Esophagus muscularis mucosa (tissue), 4 donors: ENCODE results near the gene TMEM154. TPM values are rescaled to one million over a fixed set of nuclear protein-coding genes. Genes with fewer than 3 reads are reported as not detected.

ENCODE experiments used
- DNase-seq: peaks from one replicate; pipeline ENCODE4 v3.0.0-alpha.2; 2017; ENCODE audit errors: extremely low spot score
- H3K27ac ChIP-seq, 4 donors: fragments of 200-600 bp; sonication (generic); replicated peaks in 1 of 4; 1 replicate in 3 of 4; 2 replicates in 1 of 4; pipeline ENCODE4 v1.5.1; 2016 to 2019; ENCODE audit warnings: mild to moderate bottlenecking in 1 of 4
- H3K27me3 ChIP-seq, 4 donors: fragments of 200-600 bp; sonication (generic); one replicate each; pipeline versions ENCODE4 v1.5.1 to v1.6.0; 2016 to 2019
- H3K36me3 ChIP-seq, 4 donors: fragments of 200-600 bp; sonication (generic); one replicate each; pipeline ENCODE4 v1.5.1; 2016 to 2019
- H3K4me1 ChIP-seq, 4 donors: fragments of 200-600 bp; sonication (generic); one replicate each; pipeline ENCODE4 v1.5.1; 2016 to 2019
- H3K4me3 ChIP-seq, 4 donors: fragments of 200-600 bp; sonication (generic); 1 replicate in 2 of 4; 2 replicates in 2 of 4; pipeline ENCODE4 v1.5.1; 2016 to 2019; ENCODE audit warnings: mild to moderate bottlenecking in 4 of 4, moderate library complexity in 1 of 4
- H3K9me3 ChIP-seq, 4 donors: fragments of 200-600 bp; sonication (generic); 1 replicate in 3 of 4; 2 replicates in 1 of 4; pipeline ENCODE4 v1.5.1; 2016 to 2019
- CTCF ChIP-seq, 3 experiments: fragments of 200-600 bp in 2 of 3; fragments of 450-650 bp in 1 of 3; sonication (generic) in 2 of 3; IDR thresholded peaks; one replicate each; pipeline ENCODE4 v1.5.1; 2017 to 2019; ENCODE audit warnings: antibody characterized with exemption in 3 of 3, mild to moderate bottlenecking in 2 of 3, moderate library complexity in 1 of 3
- EP300 ChIP-seq: sonication (generic); formaldehyde crosslinking; IDR thresholded peaks from one replicate; pipeline ENCODE4 v1.6.1; 2017; ENCODE audit warnings: antibody characterized with exemption
- POLR2A ChIP-seq: fragments of 450-650 bp; IDR thresholded peaks from one replicate; pipeline ENCODE4 v1.6.1; 2017; ENCODE audit warnings: antibody characterized with exemption, moderate library complexity, mild to moderate bottlenecking, low read depth
- POLR2AphosphoS5 ChIP-seq, 2 donors: sonication (generic); formaldehyde crosslinking; IDR thresholded peaks; one replicate each; pipeline ENCODE4 v1.6.1; 2017; ENCODE audit warnings: antibody characterized with exemption in 2 of 2
- WGBS: methylation state at CpG from one replicate; pipeline ENCODE4 v1.1.5; 2018; 5-methylcytosine and 5-hydroxymethylcytosine counted together
- intact Hi-C: fragments of 100-400 bp; cut with DNase I; formaldehyde crosslinking; loops from one replicate; pipeline ENCODE4 v1.15.1; 2023
- total RNA-seq, 4 donors: library from RNA; depleted of rRNA; stranded (reverse); fragments of >200 nt; gene quantifications; one replicate each; pipeline versions ENCODE4 v1.1.0 to v1.2.1, GENCODE V29; 2016

TMEM154 gene
- total RNA-seq, 4 donors from 2014 or later = 1.1 to 2.9 (median 2.3) TPM

- H3K4me1 ChIP-seq = peaks cover 0 to 8% (median 7%) of the 10 kb centered on the region in 4 donors
- no peak overlapping the region for H3K4me3 ChIP-seq
- TF ChIP-seq POLR2AphosphoS5 (IDR thresholded peaks at IDR 0.05) = no peak
- no peak for DNase-seq
- no peaks in the 10 kb centered on the region for H3K36me3 ChIP-seq
- no peak overlapping the region for H3K27ac ChIP-seq
- intact Hi-C loops = no loop called here
- WGBS = 74% methylated on average over 2 of the region's 2 CpGs
- H3K9me3 ChIP-seq = no peaks in the 10 kb centered on the region
- no peaks in the 10 kb centered on the region for H3K27me3 ChIP-seq
Observed at GRCh38 chr4:152684587-152684986, 4.8 kb upstream of the TMEM154 start.

GRCh38 chr4:152684007-152684406 lies 4.2 kb upstream of the TMEM154 start:
- H3K9me3 ChIP-seq = no peaks in the 10 kb centered on the region
- no peaks in the 10 kb centered on the region for H3K27me3 ChIP-seq
- H3K4me1 ChIP-seq = peaks cover 0 to 14% (median 9%) of the 10 kb centered on the region in 4 donors
- TF ChIP-seq CTCF (IDR thresholded peaks at IDR 0.05) (no peak), EP300 (no peak)
- WGBS = 80% methylated on average over 3 of the region's 3 CpGs
- DNase-seq = no peak
- intact Hi-C loops = no loop called here
- no peaks in the 10 kb centered on the region for H3K36me3 ChIP-seq
- H3K4me3 ChIP-seq = no peak overlapping the region
- no peak overlapping the region for H3K27ac ChIP-seq

- no peak overlapping the region for H3K27ac ChIP-seq
- 87% methylated on average over 9 of the region's 9 CpGs for WGBS
- H3K9me3 ChIP-seq = no peaks in the 10 kb centered on the region
- no peak for TF ChIP-seq POLR2A
- no peak for TF ChIP-seq CTCF (IDR thresholded peaks at IDR 0.05)
- TF ChIP-seq EP300 = no peak
- TF ChIP-seq POLR2AphosphoS5 (IDR thresholded peaks at IDR 0.05) = no peak
- no peak for DNase-seq
- H3K27me3 ChIP-seq = peaks cover 0 to 10% (median 0%) of the 10 kb centered on the region in 4 donors
- intact Hi-C loops = no loop called here
- H3K4me1 ChIP-seq = peaks cover 4 to 17% (median 9%) of the 10 kb centered on the region in 4 donors
- H3K36me3 ChIP-seq = no peaks in the 10 kb centered on the region
- H3K4me3 ChIP-seq = no peak overlapping the region
Observed at GRCh38 chr4:152682143-152682941, 2.5 kb upstream of the TMEM154 start.

- 78% methylated on average over 8 of the region's 8 CpGs for WGBS
- H3K27me3 ChIP-seq = peaks cover 0 to 10% (median 0%) of the 10 kb centered on the region in 4 donors
- intact Hi-C loops = no loop called here
- no peak overlapping the region for H3K27ac ChIP-seq
- no peak overlapping the region for H3K4me3 ChIP-seq
- no peaks in the 10 kb centered on the region for H3K9me3 ChIP-seq
- peaks cover 4 to 17% (median 9%) of the 10 kb centered on the region in 4 donors for H3K4me1 ChIP-seq
- no peak for TF ChIP-seq CTCF (IDR thresholded peaks at IDR 0.05)
- no peak for TF ChIP-seq POLR2A
- no peak for TF ChIP-seq POLR2AphosphoS5 (IDR thresholded peaks at IDR 0.05)
- no peak for TF ChIP-seq EP300
- no peak for DNase-seq
- no peaks in the 10 kb centered on the region for H3K36me3 ChIP-seq
Observed at GRCh38 chr4:152680988-152681603, 1.3 kb upstream of the TMEM154 start.

GRCh38 chr4:152678841-152679240 lies 956 bp downstream of the TMEM154 start:
- no peak overlapping the region for H3K27ac ChIP-seq
- peaks cover 0 to 10% (median 0%) of the 10 kb centered on the region in 4 donors for H3K27me3 ChIP-seq
- no peaks in the 10 kb centered on the region for H3K9me3 ChIP-seq
- peaks cover 4 to 17% (median 9%) of the 10 kb centered on the region in 4 donors for H3K4me1 ChIP-seq
- no peak for TF ChIP-seq POLR2AphosphoS5 (IDR thresholded peaks at IDR 0.05)
- TF ChIP-seq CTCF (IDR thresholded peaks at IDR 0.05) = no peak
- no peak for TF ChIP-seq POLR2A
- no peak for TF ChIP-seq EP300
- H3K36me3 ChIP-seq = no peaks in the 10 kb centered on the region
- no peak for DNase-seq
- intact Hi-C loops = no loop called here
- WGBS = 71% methylated on average over 1 of the region's 1 CpG
- H3K4me3 ChIP-seq = peak overlapping the region in 1 of 4 donors; percentile 49
